Gastrocnemius medialis (tissue), 4 donors: ENCODE data around the gene PCDHB6. TPM values are rescaled to one million over a fixed set of nuclear protein-coding genes. Genes with fewer than 3 reads are reported as not detected.
"Not testable (repeated sequence)": the region's sequence is repeated elsewhere in the genome, so short reads cannot be mapped to it uniquely, and the experiment has no call there.

Experiments
- ATAC-seq, 2 donors: fragments of 150-250 bp; one replicate each; pipeline ENCODE4 v1.9.1; 2016
- DNase-seq, 2 donors: peaks; one replicate each; pipeline ENCODE4 v3.0.0-alpha.2; 2019
- H3K27ac ChIP-seq, 4 donors: fragments of 200-600 bp; sonication (generic); 1 replicate in 1 of 4; 2 replicates in 3 of 4; pipeline ENCODE4 v1.5.1; 2016 to 2018; ENCODE audit warnings: mild to moderate bottlenecking in 2 of 4, moderate library complexity in 1 of 4
- H3K27me3 ChIP-seq, 3 donors: fragments of 200-600 bp; sonication (generic) in 2 of 3; 1 replicate in 1 of 3; 2 replicates in 2 of 3; pipeline versions ENCODE4 v1.5.1 to v1.6.0; 2016 to 2019; ENCODE audit warnings: mild to moderate bottlenecking in 1 of 3, moderate library complexity in 1 of 3
- H3K36me3 ChIP-seq, 2 donors: fragments of 200-600 bp; sonication (generic) in 1 of 2; one replicate each; pipeline ENCODE4 v1.5.1; 2017 to 2018
- H3K4me1 ChIP-seq, 2 donors: fragments of 200-600 bp; sonication (generic) in 1 of 2; one replicate each; pipeline ENCODE4 v1.5.1; 2016 to 2017; ENCODE audit warnings: mild to moderate bottlenecking in 2 of 2
- H3K4me3 ChIP-seq, 4 donors: fragments of 200-600 bp; sonication (generic) in 3 of 4; 1 replicate in 1 of 4; 2 replicates in 3 of 4; pipeline ENCODE4 v1.5.1; 2016 to 2019; ENCODE audit warnings: mild to moderate bottlenecking in 2 of 4
- H3K9me3 ChIP-seq, 3 donors: fragments of 200-600 bp; sonication (generic) in 2 of 3; 1 replicate in 1 of 3; 2 replicates in 2 of 3; pipeline ENCODE4 v1.5.1; 2016 to 2019
- CTCF ChIP-seq, 5 experiments: fragments of 450-650 bp in 3 of 5; fragments of 200-600 bp in 2 of 5; sonication (generic) in 2 of 5; IDR thresholded peaks in 4 of 5; conservative IDR thresholded peaks in 1 of 5; 1 replicate in 4 of 5; 2 replicates in 1 of 5; pipeline ENCODE4 v1.5.1; 2016 to 2019; ENCODE audit warnings: antibody characterized with exemption in 5 of 5, mild to moderate bottlenecking in 3 of 5, moderate library complexity in 3 of 5
- POLR2A ChIP-seq, 2 donors: fragments of 450-650 bp; IDR thresholded peaks; one replicate each; pipeline ENCODE4 v1.6.1; 2017; ENCODE audit warnings: antibody characterized with exemption in 2 of 2, mild to moderate bottlenecking in 2 of 2, moderate library complexity in 2 of 2
- in situ Hi-C, 4 donors: fragments of 200-750 bp; cut with MboI; loops; one replicate each; pipeline versions ENCODE4 v1.15.0 to v1.8.0; 2017; ENCODE audit warnings: low sequenced_read_pairs in 4 of 4
- intact Hi-C: fragments of 100-400 bp; cut with DNase I; formaldehyde crosslinking; loops from one replicate; pipeline ENCODE4 v1.15.1; 2023; ENCODE audit warnings: low total_unique reads
- total RNA-seq, 4 donors: library from RNA; depleted of rRNA; stranded (reverse); fragments of >200 nt; gene quantifications; one replicate each; pipeline versions ENCODE4 v1.1.0 to v1.2.3, GENCODE V29; 2016

PCDHB6 gene
- total RNA-seq = under 1 TPM in 3 of 4 donors, not detected in 1; 0.09 to 0.46 (median 0.19) TPM

- peaks cover 0 to 9% (median 0%) of the 10 kb centered on the region in 3 donors for H3K27me3 ChIP-seq
- H3K4me3 ChIP-seq = peak within 1 kb of the TSS in 2 of 4 donors; percentile 0 to 10
- no peaks in the 10 kb centered on the region for H3K36me3 ChIP-seq
- ATAC-seq = no peak
- H3K9me3 ChIP-seq = peaks cover 0 to 14% (median 0%) of the 10 kb centered on the region in 3 donors
- H3K27ac ChIP-seq = no peak within 1 kb of the TSS
- intact Hi-C loops = no loop called here
- no peaks in the 10 kb centered on the region for H3K4me1 ChIP-seq
- in situ Hi-C loops = no loop called here
- no peak for DNase-seq
- TF ChIP-seq POLR2A (IDR thresholded peaks at IDR 0.05) (no peak), CTCF (IDR thresholded peaks at IDR 0.05 in 4 of 5, conservative IDR thresholded peaks at IDR 0.05 in 1 of 5) (no peak)
Measured at GRCh38 chr5:141149812-141150211, at the start of gene PCDHB6. Gene PCDHB6, plus strand, starts transcription at chr5:141150057. Its CDS starts 201 bp downstream, at chr5:141150258.

DNA sequence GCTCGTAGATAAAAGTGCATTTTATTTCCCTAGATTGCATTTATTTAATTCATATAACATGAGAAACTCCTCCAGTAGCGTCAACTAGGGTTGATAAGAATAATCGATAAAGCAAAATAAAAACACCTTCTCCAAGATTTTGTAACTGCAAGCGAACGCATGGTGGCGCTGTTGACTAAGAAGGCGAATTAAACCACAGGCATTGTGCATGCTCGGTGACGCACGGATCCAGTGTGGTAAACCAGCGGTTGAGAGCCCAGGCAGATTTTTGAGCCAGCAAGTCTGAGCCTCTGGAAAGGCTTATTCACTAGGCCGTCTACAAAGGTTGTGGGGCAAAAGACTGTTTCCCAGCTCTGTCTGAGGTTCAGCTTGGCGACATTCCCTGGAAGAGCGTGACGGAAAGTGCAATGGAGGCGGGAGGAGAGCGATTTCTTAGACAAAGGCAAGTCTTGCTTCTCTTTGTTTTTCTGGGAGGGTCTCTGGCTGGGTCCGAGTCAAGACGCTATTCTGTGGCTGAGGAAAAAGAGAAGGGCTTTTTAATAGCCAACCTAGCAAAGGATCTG is 49.5 kb upstream of the PCDHB6 start, which contains the start of gene PCDHB3:
TSS of gene PCDHB3 (plus strand) at position 231 of the 563 bp plus-strand sequence. CDS start at position 408, 177 bp downstream.
- TF ChIP-seq CTCF (IDR thresholded peaks at IDR 0.05 in 4 of 5, conservative IDR thresholded peaks at IDR 0.05 in 1 of 5) = peak in 2 of 5 experiments; percentile 39 to 49
- TF ChIP-seq POLR2A (IDR thresholded peaks at IDR 0.05) = no peak
- Histone ChIP-seq H3K27me3 (peaks cover 0 to 6% (median 0%) of the 10 kb centered on the region in 3 donors), H3K36me3 (no peaks in the 10 kb centered on the region), H3K27ac (peak within 1 kb of the TSS in 2 of 4 donors; percentile 17 to 39), H3K4me3 (peak within 1 kb of the TSS; percentile 13 to 42 (median 26)), H3K4me1 (no peaks in the 10 kb centered on the region), H3K9me3 (peaks cover 0 to 4% (median 0%) of the 10 kb centered on the region in 3 donors)
- ATAC-seq (no peak), DNase-seq (no peak)
- in situ Hi-C loops = no loop called here
- intact Hi-C loops = no loop called here

- Histone ChIP-seq H3K9me3 (peaks cover 0 to 4% (median 0%) of the 10 kb centered on the region in 3 donors), H3K27me3 (peaks cover 0 to 3% (median 0%) of the 10 kb centered on the region in 3 donors), H3K4me1 (no peaks in the 10 kb centered on the region), H3K27ac (no peak overlapping the region), H3K36me3 (no peaks in the 10 kb centered on the region), H3K4me3 (peak overlapping the region; percentile 13 to 42 (median 26))
- no peak for ATAC-seq
- no peak for DNase-seq
- in situ Hi-C loops = no loop called here
- intact Hi-C loops = no loop called here
- TF ChIP-seq CTCF (IDR thresholded peaks at IDR 0.05 in 4 of 5, conservative IDR thresholded peaks at IDR 0.05 in 1 of 5) (no peak), POLR2A (IDR thresholded peaks at IDR 0.05) (no peak)
Measured at GRCh38 chr5:141101059-141101458, 48.8 kb upstream of the PCDHB6 start.

DNA sequence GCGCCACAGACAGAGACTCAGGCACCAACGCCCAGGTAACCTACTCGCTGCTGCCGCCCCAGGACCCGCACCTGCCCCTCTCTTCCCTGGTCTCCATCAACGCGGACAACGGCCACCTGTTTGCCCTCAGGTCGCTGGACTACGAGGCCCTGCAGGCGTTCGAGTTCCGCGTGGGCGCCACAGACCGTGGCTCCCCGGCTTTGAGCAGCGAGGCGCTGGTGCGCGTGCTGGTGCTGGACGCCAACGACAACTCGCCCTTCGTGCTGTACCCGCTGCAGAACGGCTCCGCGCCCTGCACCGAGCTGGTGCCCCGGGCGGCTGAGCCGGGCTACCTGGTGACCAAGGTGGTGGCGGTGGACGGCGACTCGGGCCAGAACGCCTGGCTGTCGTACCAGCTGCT is 47.8 kb upstream of the PCDHB6 start:
- in situ Hi-C loops, H3K9me3 ChIP-seq, H3K4me3 ChIP-seq, ATAC-seq, DNase-seq, H3K27ac ChIP-seq, intact Hi-C loops, H3K27me3 ChIP-seq, H3K4me1 ChIP-seq, H3K36me3 ChIP-seq: not testable (repeated sequence)

- ATAC-seq, H3K36me3 ChIP-seq, H3K4me1 ChIP-seq, H3K27ac ChIP-seq, intact Hi-C loops, H3K27me3 ChIP-seq, H3K9me3 ChIP-seq, DNase-seq, in situ Hi-C loops, H3K4me3 ChIP-seq: not testable (repeated sequence)
Measured at GRCh38 chr5:141102471-141102870, 47.4 kb upstream of the PCDHB6 start.
